ENCODE data around the gene RPUSD3. TPM values are rescaled to one million over a fixed set of nuclear protein-coding genes. Genes with fewer than 3 reads are reported as not detected.
"Not testable (repeated sequence)": the region's sequence is repeated elsewhere in the genome, so short reads cannot be mapped to it uniquely, and the experiment has no call there.

Gene RPUSD3
- 34.8 and 42.9 TPM in 2 replicates for total RNA-seq (2014; rRNA removed; shearing (Covaris generic); ENCODE audit: low replicate concordance)

DNA sequence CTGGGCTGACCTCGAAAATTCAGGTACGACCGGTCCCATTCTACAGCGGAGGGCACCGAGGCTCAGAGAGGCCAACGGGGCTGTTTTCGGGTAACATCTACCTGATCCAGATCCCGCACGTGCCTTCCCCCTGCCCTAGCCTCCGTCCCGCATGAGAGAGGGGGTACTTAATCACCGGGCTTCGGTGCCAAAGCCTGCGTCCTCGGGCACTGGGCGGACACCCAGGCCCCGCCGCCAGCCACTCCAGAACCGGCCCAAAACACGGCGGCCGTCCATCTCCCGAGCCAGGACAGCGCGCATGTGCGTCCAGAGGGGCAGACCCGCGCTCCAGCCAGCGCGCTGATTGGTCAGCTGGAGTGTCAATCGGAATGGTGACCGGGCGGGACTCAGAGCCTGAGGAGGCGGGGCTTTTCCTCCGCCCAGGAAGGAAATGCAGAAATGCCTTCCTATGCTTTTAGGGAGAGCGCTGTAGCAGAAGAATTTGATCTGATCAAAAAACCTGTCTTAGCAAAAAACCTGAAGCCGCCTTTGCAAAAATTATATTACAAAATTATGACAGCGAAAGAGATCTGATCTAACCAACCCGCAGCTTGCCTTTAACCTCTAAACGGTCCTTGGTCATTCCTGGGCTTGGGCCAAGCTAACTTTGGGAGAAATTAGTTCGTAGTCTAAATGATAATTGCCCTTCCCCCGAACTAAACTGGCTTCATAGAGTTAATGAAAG is at the start of gene RPUSD3:
Gene RPUSD3 (minus strand): TSS at position 294 of the 724 bp plus-strand sequence. CDS start 18 bp downstream, at position 276.
- DNase-seq, result peak; percentile 90
- H3K4me3 ChIP-seq, result peak within 1 kb of the TSS; percentile 63
- no peaks in the 10 kb centered on the region for H3K9me3 ChIP-seq

DNA sequence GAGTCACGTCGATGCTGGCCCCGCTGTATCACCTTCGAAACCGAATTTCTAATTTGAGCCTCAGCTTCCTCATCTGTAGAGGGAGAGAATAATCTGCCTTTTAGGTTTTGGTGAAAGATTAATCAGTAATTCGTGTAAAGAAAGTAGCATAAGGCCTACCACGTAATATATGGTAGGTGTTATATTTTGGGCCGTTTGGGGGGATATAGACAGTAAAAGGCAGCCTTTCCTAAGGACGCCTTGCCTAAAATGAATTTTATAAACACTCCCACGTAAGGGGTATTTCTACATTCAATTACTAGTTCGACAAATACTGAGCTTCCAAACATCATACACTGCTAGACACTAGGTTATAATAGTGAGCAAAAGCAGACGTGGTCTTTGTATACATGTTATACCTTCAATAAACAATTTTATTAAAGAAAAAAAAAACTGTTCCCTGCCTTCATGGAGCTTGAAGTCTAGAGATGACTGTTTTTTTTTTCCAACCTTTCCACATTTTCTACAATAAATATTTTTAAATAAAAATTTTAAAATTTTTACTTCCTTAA is 47.3 kb upstream of the RPUSD3 start:
- Histone ChIP-seq H3K27me3 (no peaks in the 10 kb centered on the region), H3K9me3 (no peaks in the 10 kb centered on the region), H3K36me3 (peaks cover 31% of the 10 kb centered on the region), H3K4me3 (peak overlapping the region; percentile 90)
- no peak for DNase-seq

More for the DNA sequence above, at the start of gene RPUSD3:
- H3K36me3 ChIP-seq, result 0 out of 2 replicates have a peak, but pooled peaks cover 5% of the 10 kb centered on the region
- no peaks in the 10 kb centered on the region for H3K27me3 ChIP-seq

DNA sequence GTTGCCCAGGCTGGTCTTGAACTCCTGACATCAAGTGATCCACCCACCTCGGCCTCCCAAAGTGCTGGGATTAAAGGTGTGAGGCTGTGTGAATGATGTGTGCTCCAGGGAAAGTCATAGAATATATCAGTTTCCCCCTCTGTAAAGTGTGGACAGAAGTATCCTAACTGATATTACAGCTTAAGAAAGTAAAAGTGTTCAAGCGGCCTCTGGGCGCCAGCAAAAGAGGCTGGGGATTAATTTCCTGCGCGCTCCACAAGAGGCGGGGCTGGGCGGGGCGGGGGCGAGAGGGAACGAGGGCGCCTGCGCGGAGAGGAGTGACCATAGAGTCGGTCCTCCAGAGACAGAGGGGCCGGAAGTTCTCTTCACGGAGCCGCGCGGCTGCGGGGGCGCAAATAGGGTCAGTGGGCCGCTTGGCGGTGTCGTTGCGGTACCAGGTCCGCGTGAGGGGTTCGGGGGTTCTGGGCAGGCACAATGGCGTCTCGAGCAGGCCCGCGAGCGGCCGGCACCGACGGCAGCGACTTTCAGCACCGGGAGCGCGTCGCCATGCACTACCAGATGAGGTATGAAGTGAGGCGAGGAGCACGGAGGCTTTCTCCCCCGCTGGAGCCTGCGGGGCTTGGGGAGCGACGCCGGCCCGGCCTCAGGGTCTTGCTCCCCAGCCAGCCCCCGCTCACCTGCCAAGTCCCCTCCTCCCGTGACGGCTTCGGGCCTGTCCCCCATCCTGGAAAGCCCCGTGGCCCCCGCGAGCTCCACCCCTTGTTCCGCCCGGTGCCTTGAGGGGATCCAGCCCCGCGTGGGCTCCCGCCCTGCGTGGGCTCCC is 46.7 kb upstream of the RPUSD3 start, which contains the start of gene JAGN1:
Gene JAGN1 (plus strand): TSS at position 362 of the 823 bp plus-strand sequence. CDS start 113 bp downstream, at position 475.
- no peaks in the 10 kb centered on the region for H3K27me3 ChIP-seq
- H3K36me3 ChIP-seq, result peaks cover 31% of the 10 kb centered on the region
- H3K9me3 ChIP-seq, result no peaks in the 10 kb centered on the region
- DNase-seq, result peak; percentile 79
- peak within 1 kb of the TSS; percentile 90 for H3K4me3 ChIP-seq

DNA sequence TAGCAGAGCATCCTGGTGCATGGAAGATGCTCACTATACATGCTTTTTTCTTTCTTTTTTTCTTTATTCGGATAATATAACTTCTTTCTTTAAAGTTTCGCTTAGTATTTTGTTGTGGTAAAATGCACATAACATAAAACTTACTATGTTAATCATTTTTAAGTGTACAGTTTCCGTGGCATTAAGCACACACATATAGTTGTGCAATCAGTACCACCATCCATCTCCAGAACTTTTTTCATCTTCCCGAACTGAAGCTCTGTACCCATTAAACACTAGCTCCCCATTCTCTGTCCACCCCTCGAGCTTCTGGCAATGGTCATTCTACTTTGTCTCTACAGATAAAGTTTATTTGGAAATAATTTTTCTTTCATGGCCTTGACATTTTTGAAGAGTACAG is 45.6 kb upstream of the RPUSD3 start:
- H3K9me3 ChIP-seq, result no peaks in the 10 kb centered on the region
- peaks cover 25% of the 10 kb centered on the region for H3K36me3 ChIP-seq
- no peaks in the 10 kb centered on the region for H3K27me3 ChIP-seq
- no peak for DNase-seq
- no peak overlapping the region; the same call in 1 of the 2 replicates for H3K4me3 ChIP-seq

- H3K9me3 ChIP-seq, result no peaks in the 10 kb centered on the region
- H3K27me3 ChIP-seq, result no peaks in the 10 kb centered on the region
- peaks cover 18% of the 10 kb centered on the region for H3K36me3 ChIP-seq
- H3K4me3 ChIP-seq, result no peak overlapping the region
- no peak for DNase-seq
These were observed 44.7 kb upstream of the RPUSD3 start for GRCh38 chr3:9888540-9888939.

GRCh38 chr3:9887480-9887879 is 43.7 kb upstream of the RPUSD3 start:
- H3K9me3 ChIP-seq, result no peaks in the 10 kb centered on the region
- H3K4me3 ChIP-seq, result no peak overlapping the region
- H3K36me3 ChIP-seq, result peaks cover 8% of the 10 kb centered on the region
- no peak for DNase-seq
- H3K27me3 ChIP-seq, result no peaks in the 10 kb centered on the region

GRCh38 chr3:9886328-9886727 is 42.5 kb upstream of the RPUSD3 start:
- no peak for DNase-seq
- Histone ChIP-seq H3K36me3 (no peaks in the 10 kb centered on the region), H3K4me3 (no peak overlapping the region), H3K9me3 (no peaks in the 10 kb centered on the region), H3K27me3 (no peaks in the 10 kb centered on the region)

- DNase-seq, result peak; percentile 69
- no peaks in the 10 kb centered on the region for H3K9me3 ChIP-seq
- H3K4me3 ChIP-seq, result no peak overlapping the region
- H3K27me3 ChIP-seq, result no peaks in the 10 kb centered on the region
- no peaks in the 10 kb centered on the region for H3K36me3 ChIP-seq
These were observed 40.9 kb upstream of the RPUSD3 start for GRCh38 chr3:9884555-9885165.

DNA sequence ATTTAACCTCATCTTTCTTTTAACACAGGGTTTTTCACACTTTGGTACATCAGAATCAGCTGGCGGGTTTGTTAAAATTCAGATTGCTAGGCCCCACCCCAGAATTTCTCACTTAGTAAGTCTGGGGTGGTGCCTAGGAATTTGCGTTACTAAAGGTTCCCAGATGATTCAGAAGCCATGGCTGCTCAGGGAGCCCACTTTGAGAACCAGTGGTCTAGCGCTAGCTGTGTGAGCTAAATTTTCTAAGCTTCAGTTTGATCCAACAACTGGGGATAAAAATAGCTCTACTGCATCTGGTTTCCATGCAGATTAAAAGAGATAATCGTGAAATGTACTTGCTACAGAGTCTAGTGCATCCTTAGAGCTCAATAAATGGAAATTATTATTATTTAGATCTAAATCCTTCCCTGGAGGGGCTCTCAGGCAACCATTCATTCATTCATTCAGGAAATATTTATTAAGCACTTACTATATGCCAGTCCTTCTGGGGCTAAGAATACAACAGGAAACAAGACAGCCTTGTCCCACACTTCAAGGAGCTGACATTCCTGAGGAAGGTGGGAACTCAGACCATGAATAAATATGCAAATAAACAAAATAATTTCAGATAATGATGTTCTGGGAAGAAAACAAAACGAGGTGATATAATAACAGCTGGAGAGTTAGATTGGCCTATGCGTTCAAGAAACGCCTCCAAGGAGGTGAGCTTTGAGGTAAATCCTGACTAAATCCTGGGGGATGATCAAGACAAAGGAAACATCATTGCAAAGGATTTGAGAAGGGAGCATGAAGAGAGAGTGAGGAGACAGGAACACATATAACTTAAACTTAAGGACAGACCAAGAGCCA is 40.1 kb upstream of the RPUSD3 start:
- H3K4me3 ChIP-seq, result no peak overlapping the region

GRCh38 chr3:9881441-9881840 is 37.6 kb upstream of the RPUSD3 start:
- Histone ChIP-seq H3K27me3 (no peaks in the 10 kb centered on the region), H3K9me3 (no peaks in the 10 kb centered on the region), H3K36me3 (no peaks in the 10 kb centered on the region), H3K4me3 (no peak overlapping the region)
- no peak for DNase-seq

More for the DNA sequence above, 40.1 kb upstream of the RPUSD3 start:
- no peaks in the 10 kb centered on the region for H3K27me3 ChIP-seq
- DNase-seq, result no peak
- no peaks in the 10 kb centered on the region for H3K9me3 ChIP-seq
- no peaks in the 10 kb centered on the region for H3K36me3 ChIP-seq

DNA sequence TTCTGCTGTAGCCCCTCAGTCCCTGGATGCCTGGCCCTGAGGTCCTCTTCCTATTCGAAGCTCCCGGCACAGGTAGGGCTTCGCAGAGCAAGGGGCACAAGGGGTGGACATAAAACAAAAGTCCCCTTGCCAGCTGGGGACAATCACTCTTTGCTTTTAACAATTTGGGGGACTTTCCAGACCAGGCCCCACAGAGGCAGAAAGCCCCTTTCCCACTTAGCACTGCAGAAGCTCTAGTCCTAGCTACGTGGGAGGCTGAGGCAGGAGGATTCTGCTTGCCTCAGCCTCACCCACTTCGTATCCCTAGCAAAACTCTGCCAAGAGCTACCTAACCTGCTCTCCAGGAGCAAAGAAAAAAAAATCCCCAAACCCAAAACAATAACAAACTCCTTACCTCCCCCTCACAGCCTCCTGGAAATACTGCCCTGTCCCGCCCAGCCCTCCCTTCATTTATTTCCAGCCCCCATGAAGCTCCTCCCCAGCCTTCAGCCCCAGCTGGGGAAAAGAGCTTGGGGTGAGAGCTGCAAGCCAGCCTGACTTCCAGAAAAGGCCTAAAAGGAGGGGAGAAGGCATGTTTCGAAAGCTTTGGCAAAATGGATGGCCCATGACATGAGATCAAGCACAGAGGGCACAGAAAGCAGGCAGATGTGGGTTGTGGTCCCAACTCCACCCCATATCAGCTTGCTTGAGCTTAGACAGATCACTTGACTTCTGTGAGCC is 36.2 kb upstream of the RPUSD3 start, which contains the start of gene CIDEC:
Gene CIDEC (minus strand): TSS at position 424 of the 720 bp plus-strand sequence. CDS start 1,767 bp downstream, outside the sequence.
- no peak for DNase-seq
- Histone ChIP-seq H3K27me3 (no peaks in the 10 kb centered on the region), H3K4me3 (no peak within 1 kb of the TSS), H3K9me3 (no peaks in the 10 kb centered on the region), H3K36me3 (no peaks in the 10 kb centered on the region)

DNA sequence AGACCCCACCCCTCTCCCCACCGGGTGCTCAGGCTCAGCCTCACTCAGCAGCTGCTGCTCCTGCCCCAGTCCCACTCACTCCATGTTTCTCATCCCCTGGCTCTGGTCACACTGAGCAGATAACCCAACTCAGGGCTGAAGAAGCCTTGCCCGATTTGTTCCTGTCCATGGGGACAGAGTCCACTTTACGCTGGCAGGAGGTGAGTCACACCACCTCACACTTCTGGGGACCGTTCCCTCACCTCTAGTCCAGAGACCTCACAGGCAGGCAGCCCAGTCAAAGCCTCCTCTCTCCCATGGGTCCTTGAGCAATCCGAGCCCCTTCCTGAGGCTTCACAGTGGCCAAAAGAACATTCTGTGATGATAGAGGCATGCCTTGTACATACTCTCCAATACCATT is 34.9 kb upstream of the RPUSD3 start:
- Histone ChIP-seq H3K9me3 (no peaks in the 10 kb centered on the region), H3K4me3 (no peak overlapping the region), H3K36me3 (no peaks in the 10 kb centered on the region), H3K27me3 (no peaks in the 10 kb centered on the region)
- no peak for DNase-seq

- DNase-seq, result no peak
- no peaks in the 10 kb centered on the region for H3K27me3 ChIP-seq
- H3K4me3 ChIP-seq, result no peak overlapping the region
- H3K36me3 ChIP-seq, result no peaks in the 10 kb centered on the region
- no peaks in the 10 kb centered on the region for H3K9me3 ChIP-seq
These were observed 33.2 kb upstream of the RPUSD3 start for GRCh38 chr3:9876991-9877390.

GRCh38 chr3:9876255-9876654 is 32.4 kb upstream of the RPUSD3 start:
- DNase-seq, H3K36me3 ChIP-seq, H3K4me3 ChIP-seq, H3K27me3 ChIP-seq, H3K9me3 ChIP-seq: not testable (repeated sequence)

- H3K36me3 ChIP-seq, result no peaks in the 10 kb centered on the region
- H3K4me3 ChIP-seq, result no peak overlapping the region
- DNase-seq, result no peak
- H3K27me3 ChIP-seq, result no peaks in the 10 kb centered on the region
- H3K9me3 ChIP-seq, result no peaks in the 10 kb centered on the region
These were observed 31.6 kb upstream of the RPUSD3 start for GRCh38 chr3:9875448-9875847.

Measured in MG63 (cell line).